A549 (cell line): Measurements from ENCODE around the gene POLR3B. TPM values are rescaled to one million over a fixed set of nuclear protein-coding genes. Genes with fewer than 3 reads are reported as not detected.

ENCODE experiments used
- ATAC-seq, 2 experiments: fragments of 200-7000 bp in 1 of 2; fragments of >200 bp in 1 of 2; cut with Nextera tagmentation in 1 of 2; cut with Tn5 transposase in 1 of 2; 3 replicates each; pipeline versions ENCODE4 v1.8.0 to v1.9.1; 2018 to 2020; ENCODE audit warnings: mild to moderate bottlenecking in 1 of 2, moderate library complexity in 1 of 2
- CTCF ChIA-PET: fragments of 300-600 bp; sonication (Branson Sonifier 250); formaldehyde crosslinking; extraction: SDS; loops from one replicate; lab custom pipeline; 2021; ENCODE audit warnings: antibody characterized with exemption, inconsistent platforms; lab: Yijun Ruan, JAX
- POLR2A ChIA-PET: fragments of 350-600 bp; formaldehyde crosslinking; extraction: SDS; loops from one replicate; lab custom pipeline; 2021; ENCODE audit warnings: antibody characterized with exemption, inconsistent platforms; lab: Yijun Ruan, JAX
- DNase-seq, 2 experiments: peaks; one replicate each; pipeline versions ENCODE4 v3.0.0 to v3.0.0-alpha.2; 2011 to 2016; ENCODE audit warnings: low read depth in 1 of 2, low spot score in 1 of 2
- FAIRE-seq: peaks from 2 replicates; lab custom pipeline; 2011; peaks lifted over from hg19 to GRCh38; lab: Jason Lieb, UNC
- H3K27ac ChIP-seq, 2 experiments: fragments of >200 bp; sonication (Bioruptor Twin); formaldehyde crosslinking; 3 replicates each; pipeline ENCODE4 v1.5.1; 2016 to 2017
- H3K4me1 ChIP-seq: fragments of >200 bp; sonication (Bioruptor Twin); formaldehyde crosslinking; 3 replicates; pipeline ENCODE4 v1.6.1; 2016
- H3K4me2 ChIP-seq: fragments of >200 bp; sonication (Bioruptor Twin); formaldehyde crosslinking; 3 replicates; pipeline ENCODE4 v1.6.1; 2016
- H3K4me3 ChIP-seq: fragments of >200 bp; sonication (Bioruptor Twin); formaldehyde crosslinking; 3 replicates; pipeline ENCODE4 v1.5.1; 2016
- H3K9me3 ChIP-seq: fragments of >200 bp; sonication (Bioruptor Twin); formaldehyde crosslinking; 3 replicates; pipeline ENCODE4 v1.6.1; 2016
- CBX2 ChIP-seq: fragments of 200-600 bp; sonication (generic); IDR thresholded peaks from 2 replicates; pipeline ENCODE4 v1.6.1; 2016; ENCODE audit warnings: low read depth, mild to moderate bottlenecking, borderline replicate concordance
- CHD2 ChIP-seq: fragments of 150-350 bp; IDR thresholded peaks from 2 replicates; pipeline ENCODE4 v1.6.1; 2014; ENCODE audit warnings: low read length; ENCODE audit not compliant: partially characterized antibody
- CHD4 ChIP-seq: fragments of 200-600 bp; sonication (generic); IDR thresholded peaks from 2 replicates; pipeline ENCODE4 v1.6.1; 2016; ENCODE audit warnings: antibody characterized with exemption, mild to moderate bottlenecking, borderline replicate concordance
- EHMT2 ChIP-seq: fragments of 200-600 bp; sonication (generic); IDR thresholded peaks from 2 replicates; pipeline ENCODE4 v1.6.1; 2016; ENCODE audit warnings: antibody characterized with exemption, low read depth, mild to moderate bottlenecking, moderate library complexity
- ESRRA ChIP-seq: fragments of 150-350 bp; IDR thresholded peaks from 2 replicates; pipeline ENCODE4 v1.6.1; 2014; ENCODE audit warnings: mild to moderate bottlenecking, low read length, borderline replicate concordance
- FOSB ChIP-seq: fragments of 250-450 bp; sonication (Bioruptor Pico); IDR thresholded peaks from 2 replicates; pipeline ENCODE4 v1.5.0; 2020; ENCODE audit warnings: mild to moderate bottlenecking, moderate library complexity
- FOSL2 ChIP-seq, 2 experiments: fragments of 450-650 bp in 1 of 2; fragments of >200 bp in 1 of 2; sonication (Bioruptor Twin) in 1 of 2; formaldehyde crosslinking; IDR thresholded peaks; 2 replicates each; pipeline versions ENCODE4 v1.5.0 to v1.6.1; 2016 to 2020; ENCODE audit warnings: mild to moderate bottlenecking in 1 of 2, moderate library complexity in 1 of 2
- HDAC2 ChIP-seq: fragments of 200-600 bp; sonication (generic); IDR thresholded peaks from 2 replicates; pipeline ENCODE4 v1.6.1; 2016
- HEYL ChIP-seq: fragments of 250-450 bp; sonication (Bioruptor Pico); IDR thresholded peaks from 2 replicates; pipeline ENCODE4 v1.8.0; 2021; ENCODE audit warnings: mild to moderate bottlenecking, moderate library complexity
- HOXA7 ChIP-seq: fragments of 250-450 bp; sonication (Bioruptor Pico); IDR thresholded peaks from 2 replicates; pipeline ENCODE4 v1.5.0; 2020; ENCODE audit warnings: mild to moderate bottlenecking, moderate library complexity
- JUN ChIP-seq, 2 experiments: fragments of >200 bp; sonication (Bioruptor Twin); formaldehyde crosslinking; IDR thresholded peaks; 2 replicates in 1 of 2; 3 replicates in 1 of 2; pipeline ENCODE4 v1.6.1; 2016 to 2017
- KDM1A ChIP-seq: fragments of 200-600 bp; sonication (generic); IDR thresholded peaks from 2 replicates; pipeline ENCODE4 v1.6.1; 2016; ENCODE audit warnings: low read depth, mild to moderate bottlenecking
- MAFK ChIP-seq: fragments of 450-650 bp; IDR thresholded peaks from 2 replicates; pipeline ENCODE4 v1.6.1; 2014; ENCODE audit not compliant: partially characterized antibody
- MAZ ChIP-seq: fragments of 150-350 bp; IDR thresholded peaks from 2 replicates; pipeline ENCODE4 v1.6.1; 2014; ENCODE audit warnings: antibody characterized with exemption, low read depth, low read length, borderline replicate concordance
- POLR2A ChIP-seq: IDR thresholded peaks from 2 replicates; pipeline ENCODE4 v1.6.1; 2012; ENCODE audit warnings: mild to moderate bottlenecking, low read length
- RCOR1 ChIP-seq: fragments of 150-350 bp; IDR thresholded peaks from 2 replicates; pipeline ENCODE4 v1.6.1; 2014; ENCODE audit warnings: antibody characterized with exemption, low read length, low read depth
- TFCP2L1 ChIP-seq: fragments of 250-450 bp; sonication (Bioruptor Pico); IDR thresholded peaks from 2 replicates; pipeline ENCODE4 v1.5.0; 2021; ENCODE audit warnings: mild to moderate bottlenecking
- WGBS: methylation state at CpG from one replicate; pipeline ENCODE4 v1.1.6; 2017; ENCODE audit errors: missing lambda C conversion rate; 5-methylcytosine and 5-hydroxymethylcytosine counted together
- polyA plus RNA-seq, 4 experiments: library from polyadenylated mRNA; depleted of rRNA in 3 of 4; stranded (reverse); fragments of >200 nt; fragmentation: RNase III in 1 of 4; extraction: RNeasy Plus Mini Kit Qiagen cat#74134 plus additional on column Dnase treatment in 1 of 4; gene quantifications; 2 replicates in 3 of 4; 3 replicates in 1 of 4; pipeline ENCODE4 v1.2.3, GENCODE V29; 2011 to 2017
- TF ChIP-seq, protein P1 (sequence below): IDR thresholded peaks from 2 replicates; pipeline ENCODE4 v1.6.1; 2012
- TF ChIP-seq, protein P2 (sequence below): fragments of 250-450 bp; sonication (Bioruptor Pico); IDR thresholded peaks from 2 replicates; pipeline ENCODE4 v1.5.0; 2021; ENCODE audit warnings: mild to moderate bottlenecking, moderate library complexity, borderline replicate concordance
- TF ChIP-seq, protein P3 (sequence below): fragments of >200 bp; sonication (Bioruptor Twin); formaldehyde crosslinking; IDR thresholded peaks from 2 replicates; pipeline ENCODE4 v1.6.1; 2016
- TF ChIP-seq, protein P4 (sequence below): fragments of >200 bp; sonication (Bioruptor Twin); formaldehyde crosslinking; IDR thresholded peaks from 3 replicates; pipeline ENCODE4 v1.5.1; 2016

The POLR3B gene
- polyA plus RNA-seq, 2 of the 4 experiments (the other 2 are of a cell fraction), result 5.4 to 10.7 TPM

DNA sequence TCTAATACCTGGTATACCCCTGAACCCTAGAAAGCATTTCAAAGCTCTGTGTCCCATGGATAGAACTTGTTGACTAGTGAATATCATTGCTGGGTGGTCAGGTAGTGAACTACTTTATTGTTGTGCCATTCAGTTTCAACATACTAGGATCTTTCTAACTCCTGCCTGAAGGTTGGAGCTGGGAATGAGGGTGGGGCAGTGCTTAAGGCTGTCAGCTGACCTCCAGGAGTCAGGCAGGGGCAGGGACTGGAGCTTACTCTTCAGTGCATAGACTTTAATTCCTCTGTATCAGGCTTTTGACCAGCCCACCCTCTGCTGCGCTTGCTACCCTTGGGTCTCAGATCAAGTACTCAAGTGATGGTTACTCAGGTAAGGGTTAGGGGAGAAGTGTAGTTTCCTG lies 122.7 kb downstream of the POLR3B start:
- FAIRE-seq (no peak), DNase-seq (no peak), ATAC-seq (no peak)
- no peak overlapping the region for H3K4me2 ChIP-seq
- POLR2A ChIA-PET, result no interaction called here
- no peaks in the 10 kb centered on the region for H3K4me1 ChIP-seq
- no peak overlapping the region for H3K27ac ChIP-seq
- TF ChIP-seq CHD2 (no peak), KDM1A (no peak), HOXA7 (CRISPR knock-in tag) (no peak), RCOR1 (no peak), EHMT2 (no peak), FOSL2 (IDR thresholded peaks at IDR 0.05) (no peak), FOSL2 (CRISPR knock-in tag; IDR thresholded peaks at IDR 0.05) (no peak), MAZ (no peak), CHD4 (no peak), HDAC2 (no peak)
- TF ChIP-seq, protein P1, sequence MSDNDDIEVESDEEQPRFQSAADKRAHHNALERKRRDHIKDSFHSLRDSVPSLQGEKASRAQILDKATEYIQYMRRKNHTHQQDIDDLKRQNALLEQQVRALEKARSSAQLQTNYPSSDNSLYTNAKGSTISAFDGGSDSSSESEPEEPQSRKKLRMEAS, result no peak
- TF ChIP-seq, protein P2, sequence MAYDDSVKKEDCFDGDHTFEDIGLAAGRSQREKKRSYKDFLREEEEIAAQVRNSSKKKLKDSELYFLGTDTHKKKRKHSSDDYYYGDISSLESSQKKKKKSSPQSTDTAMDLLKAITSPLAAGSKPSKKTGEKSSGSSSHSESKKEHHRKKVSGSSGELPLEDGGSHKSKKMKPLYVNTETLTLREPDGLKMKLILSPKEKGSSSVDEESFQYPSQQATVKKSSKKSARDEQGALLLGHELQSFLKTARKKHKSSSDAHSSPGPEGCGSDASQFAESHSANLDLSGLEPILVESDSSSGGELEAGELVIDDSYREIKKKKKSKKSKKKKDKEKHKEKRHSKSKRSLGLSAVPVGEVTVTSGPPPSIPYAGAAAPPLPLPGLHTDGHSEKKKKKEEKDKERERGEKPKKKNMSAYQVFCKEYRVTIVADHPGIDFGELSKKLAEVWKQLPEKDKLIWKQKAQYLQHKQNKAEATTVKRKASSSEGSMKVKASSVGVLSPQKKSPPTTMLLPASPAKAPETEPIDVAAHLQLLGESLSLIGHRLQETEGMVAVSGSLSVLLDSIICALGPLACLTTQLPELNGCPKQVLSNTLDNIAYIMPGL (CRISPR knock-in tag), result no peak
- H3K4me3 ChIP-seq, result no peak overlapping the region
- H3K9me3 ChIP-seq, result no peaks in the 10 kb centered on the region
- CTCF ChIA-PET, result interaction anchor here (0.9 to 1.2 kb wide), 2 partner anchors 20 to 361 kb away, joined by 3 to 4 read pairs; no protein-coding TSS in a partner anchor
- 89% methylated on average over 1 of the region's 1 CpG for WGBS

DNA sequence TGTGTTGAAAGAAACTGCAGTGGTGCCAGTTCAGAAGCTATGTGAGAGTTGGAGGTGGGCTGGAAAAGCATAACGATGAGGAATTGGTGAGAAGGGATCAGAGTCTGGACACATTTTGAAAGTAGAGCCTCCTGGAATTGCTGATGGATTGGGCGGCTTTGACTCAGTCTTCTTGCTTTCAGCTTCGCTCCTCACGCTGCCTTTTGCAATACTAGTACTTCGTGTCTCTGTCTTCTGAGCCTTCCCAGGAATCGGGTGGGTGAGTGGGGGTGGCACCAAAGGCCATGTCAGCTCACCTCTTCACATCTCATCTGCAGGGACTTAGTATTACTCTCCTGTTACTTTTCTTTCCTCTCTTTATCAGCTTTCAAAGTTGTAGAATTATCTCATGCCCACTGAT lies 123.7 kb downstream of the POLR3B start:
- ChIA-PET POLR2A (no interaction called here), CTCF (no interaction called here)
- ATAC-seq, result no peak
- WGBS, result 93% methylated on average over 6 of the region's 6 CpGs
- Histone ChIP-seq H3K4me3 (no peak overlapping the region), H3K4me1 (no peaks in the 10 kb centered on the region), H3K27ac (no peak overlapping the region), H3K4me2 (no peak overlapping the region), H3K9me3 (no peaks in the 10 kb centered on the region)
- no peak for DNase-seq
- TF ChIP-seq TFCP2L1 (CRISPR knock-in tag) (no peak), HDAC2 (no peak), JUN (IDR thresholded peaks at IDR 0.05) (no peak), POLR2A (no peak), CBX2 (no peak), MAFK (no peak), ESRRA (no peak), HEYL (CRISPR knock-in tag) (no peak), FOSB (CRISPR knock-in tag) (no peak), EHMT2 (no peak), MAZ (no peak)
- TF ChIP-seq, protein P2 (CRISPR knock-in tag), result no peak
- TF ChIP-seq, protein P3, sequence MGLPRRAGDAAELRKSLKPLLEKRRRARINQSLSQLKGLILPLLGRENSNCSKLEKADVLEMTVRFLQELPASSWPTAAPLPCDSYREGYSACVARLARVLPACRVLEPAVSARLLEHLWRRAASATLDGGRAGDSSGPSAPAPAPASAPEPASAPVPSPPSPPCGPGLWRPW, result no peak
- TF ChIP-seq, protein P4, sequence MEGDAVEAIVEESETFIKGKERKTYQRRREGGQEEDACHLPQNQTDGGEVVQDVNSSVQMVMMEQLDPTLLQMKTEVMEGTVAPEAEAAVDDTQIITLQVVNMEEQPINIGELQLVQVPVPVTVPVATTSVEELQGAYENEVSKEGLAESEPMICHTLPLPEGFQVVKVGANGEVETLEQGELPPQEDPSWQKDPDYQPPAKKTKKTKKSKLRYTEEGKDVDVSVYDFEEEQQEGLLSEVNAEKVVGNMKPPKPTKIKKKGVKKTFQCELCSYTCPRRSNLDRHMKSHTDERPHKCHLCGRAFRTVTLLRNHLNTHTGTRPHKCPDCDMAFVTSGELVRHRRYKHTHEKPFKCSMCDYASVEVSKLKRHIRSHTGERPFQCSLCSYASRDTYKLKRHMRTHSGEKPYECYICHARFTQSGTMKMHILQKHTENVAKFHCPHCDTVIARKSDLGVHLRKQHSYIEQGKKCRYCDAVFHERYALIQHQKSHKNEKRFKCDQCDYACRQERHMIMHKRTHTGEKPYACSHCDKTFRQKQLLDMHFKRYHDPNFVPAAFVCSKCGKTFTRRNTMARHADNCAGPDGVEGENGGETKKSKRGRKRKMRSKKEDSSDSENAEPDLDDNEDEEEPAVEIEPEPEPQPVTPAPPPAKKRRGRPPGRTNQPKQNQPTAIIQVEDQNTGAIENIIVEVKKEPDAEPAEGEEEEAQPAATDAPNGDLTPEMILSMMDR, result no peak
- no peak for FAIRE-seq
